Subcutaneous abdominal adipose tissue (tissue), 5 donors: ENCODE measurements around the gene MNT.
"Not testable (repeated sequence)": the region's sequence is repeated elsewhere in the genome, so short reads cannot be mapped to it uniquely, and the experiment has no call there.

Experiments used
- H3K27ac ChIP-seq: one replicate; pipeline ENCODE4 v1.7.0; 2013; ENCODE audit warnings: low read depth, mild to moderate bottlenecking, inconsistent platforms, low read length, moderate library complexity
- H3K27me3 ChIP-seq, 5 donors: one replicate each; pipeline ENCODE4 v1.7.0; 2013; ENCODE audit warnings: low read length in 5 of 5, inconsistent platforms in 1 of 5; ENCODE audit not compliant: control insufficient read depth in 5 of 5, insufficient read depth in 4 of 5
- H3K36me3 ChIP-seq, 5 donors: one replicate each; pipeline ENCODE4 v1.7.0; 2013; ENCODE audit warnings: low read length in 5 of 5; ENCODE audit not compliant: control insufficient read depth in 5 of 5, insufficient read depth in 5 of 5
- H3K4me1 ChIP-seq, 5 donors: one replicate each; pipeline ENCODE4 v1.7.0; 2013; ENCODE audit warnings: low read length in 5 of 5, mild to moderate bottlenecking in 3 of 5, moderate library complexity in 1 of 5; ENCODE audit not compliant: control insufficient read depth in 5 of 5, insufficient read depth in 5 of 5
- H3K4me3 ChIP-seq, 5 donors: one replicate each; pipeline ENCODE4 v1.7.0; 2013; ENCODE audit warnings: low read length in 5 of 5, low read depth in 1 of 5
- H3K9ac ChIP-seq, 5 donors: one replicate each; pipeline ENCODE4 v1.7.0; 2013; ENCODE audit warnings: low read length in 5 of 5, mild to moderate bottlenecking in 4 of 5, moderate library complexity in 3 of 5
- H3K9me3 ChIP-seq, 5 donors: one replicate each; pipeline ENCODE4 v1.7.0; 2013; ENCODE audit warnings: low read length in 5 of 5; ENCODE audit not compliant: control insufficient read depth in 5 of 5
- donor health status: healthy.
- donor health status: healthy.
- donor health status: healthy.
- donor health status: healthy.
- donor health status: healthy.

MNT gene, protein sequence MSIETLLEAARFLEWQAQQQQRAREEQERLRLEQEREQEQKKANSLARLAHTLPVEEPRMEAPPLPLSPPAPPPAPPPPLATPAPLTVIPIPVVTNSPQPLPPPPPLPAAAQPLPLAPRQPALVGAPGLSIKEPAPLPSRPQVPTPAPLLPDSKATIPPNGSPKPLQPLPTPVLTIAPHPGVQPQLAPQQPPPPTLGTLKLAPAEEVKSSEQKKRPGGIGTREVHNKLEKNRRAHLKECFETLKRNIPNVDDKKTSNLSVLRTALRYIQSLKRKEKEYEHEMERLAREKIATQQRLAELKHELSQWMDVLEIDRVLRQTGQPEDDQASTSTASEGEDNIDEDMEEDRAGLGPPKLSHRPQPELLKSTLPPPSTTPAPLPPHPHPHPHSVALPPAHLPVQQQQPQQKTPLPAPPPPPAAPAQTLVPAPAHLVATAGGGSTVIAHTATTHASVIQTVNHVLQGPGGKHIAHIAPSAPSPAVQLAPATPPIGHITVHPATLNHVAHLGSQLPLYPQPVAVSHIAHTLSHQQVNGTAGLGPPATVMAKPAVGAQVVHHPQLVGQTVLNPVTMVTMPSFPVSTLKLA

GRCh38 chr17:2400877-2401425 lies at the start of gene MNT:
Gene MNT (minus strand): TSS chr17:2401060. CDS start chr17:2400712, 348 bp downstream.
- Histone ChIP-seq H3K4me3 (peak within 1 kb of the TSS; percentile 68 to 97 (median 87)), H3K36me3 (no peaks in the 10 kb centered on the region), H3K27ac (peak within 1 kb of the TSS; percentile 96), H3K27me3 (no peaks in the 10 kb centered on the region), H3K9ac (peak within 1 kb of the TSS; percentile 73 to 97 (median 95)), H3K4me1 (peaks cover 32 to 81% (median 73%) of the 10 kb centered on the region in 5 donors), H3K9me3 (no peaks in the 10 kb centered on the region)

GRCh38 chr17:2450016-2450650 lies 49.3 kb upstream of the MNT start:
- H3K9ac ChIP-seq, result no peak overlapping the region
- no peak overlapping the region for H3K4me3 ChIP-seq
- H3K36me3 ChIP-seq, result peaks cover 0 to 4% (median under 1%) of the 10 kb centered on the region in 5 donors
- no peaks in the 10 kb centered on the region for H3K27me3 ChIP-seq
- no peak overlapping the region for H3K27ac ChIP-seq
- H3K9me3 ChIP-seq, result no peaks in the 10 kb centered on the region
- peaks cover 0 to 13% (median 6%) of the 10 kb centered on the region in 5 donors for H3K4me1 ChIP-seq

- Histone ChIP-seq H3K4me1 (peaks cover 0 to 13% (median 6%) of the 10 kb centered on the region in 5 donors), H3K27ac (no peak overlapping the region), H3K9ac (no peak overlapping the region), H3K36me3 (peaks cover 0 to 4% (median 0%) of the 10 kb centered on the region in 5 donors), H3K27me3 (no peaks in the 10 kb centered on the region), H3K4me3 (no peak overlapping the region), H3K9me3 (no peaks in the 10 kb centered on the region)
These were observed 48.6 kb upstream of the MNT start for GRCh38 chr17:2449486-2449885.

- H3K4me1 ChIP-seq, H3K27me3 ChIP-seq, H3K4me3 ChIP-seq, H3K36me3 ChIP-seq, H3K9ac ChIP-seq, H3K27ac ChIP-seq, H3K9me3 ChIP-seq: not testable (repeated sequence)
These were observed 46.6 kb upstream of the MNT start for GRCh38 chr17:2447479-2447878.

DNA sequence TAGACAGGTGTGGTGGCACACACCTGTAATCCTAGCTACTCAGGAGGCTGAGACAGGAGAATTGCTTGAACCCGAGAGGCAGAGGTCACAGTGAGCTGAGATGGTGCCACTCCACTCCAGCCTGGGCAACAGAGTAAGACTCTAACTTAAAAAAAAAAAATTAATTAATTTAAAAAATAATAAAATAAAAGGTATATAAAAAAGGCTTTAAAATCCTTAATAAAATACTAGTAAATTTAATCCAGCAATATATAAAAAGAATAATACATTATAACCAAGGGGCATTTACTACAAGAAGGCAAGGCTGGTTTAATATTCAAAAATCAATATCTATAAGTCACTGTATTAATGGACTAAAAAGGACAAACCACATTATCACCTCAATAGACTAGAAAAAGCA lies 44.8 kb upstream of the MNT start:
- Histone ChIP-seq H3K9ac (no peak overlapping the region), H3K36me3 (peaks cover 3 to 6% (median 5%) of the 10 kb centered on the region in 5 donors), H3K9me3 (no peaks in the 10 kb centered on the region), H3K27ac (no peak overlapping the region), H3K27me3 (no peaks in the 10 kb centered on the region), H3K4me1 (peaks cover 0 to 2% (median 0%) of the 10 kb centered on the region in 5 donors), H3K4me3 (no peak overlapping the region)

DNA sequence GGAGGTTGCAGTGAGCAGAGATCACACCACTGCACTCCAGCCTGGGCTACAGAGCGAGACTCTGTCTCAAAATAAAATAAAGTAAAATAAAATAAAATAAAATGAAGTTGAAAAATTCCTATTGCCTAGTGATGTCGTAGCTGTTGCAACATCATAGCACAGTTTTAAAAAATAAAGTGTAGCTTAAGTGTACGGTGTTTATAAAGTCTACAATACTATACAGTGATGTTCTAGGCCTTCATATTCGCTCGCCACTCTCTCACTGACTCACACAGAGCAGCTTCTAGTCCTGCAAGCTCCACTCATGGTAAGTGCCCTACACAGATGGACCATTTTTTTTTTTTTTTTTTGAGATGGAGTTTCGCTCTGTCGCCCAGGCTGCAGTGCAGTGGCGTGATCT lies 43.5 kb upstream of the MNT start:
- Histone ChIP-seq H3K4me1 (no peaks in the 10 kb centered on the region), H3K27ac (no peak overlapping the region), H3K36me3 (peaks cover 3 to 7% (median 6%) of the 10 kb centered on the region in 5 donors), H3K9me3 (no peaks in the 10 kb centered on the region), H3K27me3 (no peaks in the 10 kb centered on the region), H3K4me3 (no peak overlapping the region), H3K9ac (no peak overlapping the region)

DNA sequence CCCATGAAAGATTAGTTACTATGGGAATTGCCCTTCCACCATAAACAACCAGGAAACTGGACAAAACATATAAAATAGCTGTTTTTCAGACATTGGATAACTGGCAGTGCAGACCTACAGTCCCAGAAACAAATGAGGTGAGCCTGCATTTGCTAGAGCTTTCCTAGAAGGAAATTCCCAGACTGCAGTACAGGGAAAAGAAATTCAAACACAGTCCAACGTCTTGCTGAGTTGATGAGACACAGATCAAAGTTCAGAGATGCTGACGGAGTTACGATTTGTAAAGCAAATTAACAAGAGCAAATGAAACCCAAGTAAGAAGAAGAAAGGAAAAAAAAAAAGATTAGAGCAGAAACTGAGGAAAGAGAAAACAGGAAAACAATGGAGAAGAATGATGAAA lies 41.3 kb upstream of the MNT start:
- H3K9ac ChIP-seq, result no peak overlapping the region
- no peak overlapping the region for H3K4me3 ChIP-seq
- H3K27ac ChIP-seq, result no peak overlapping the region
- no peaks in the 10 kb centered on the region for H3K27me3 ChIP-seq
- peaks cover 3 to 21% (median 20%) of the 10 kb centered on the region in 5 donors for H3K36me3 ChIP-seq
- H3K4me1 ChIP-seq, result no peaks in the 10 kb centered on the region
- no peaks in the 10 kb centered on the region for H3K9me3 ChIP-seq

DNA sequence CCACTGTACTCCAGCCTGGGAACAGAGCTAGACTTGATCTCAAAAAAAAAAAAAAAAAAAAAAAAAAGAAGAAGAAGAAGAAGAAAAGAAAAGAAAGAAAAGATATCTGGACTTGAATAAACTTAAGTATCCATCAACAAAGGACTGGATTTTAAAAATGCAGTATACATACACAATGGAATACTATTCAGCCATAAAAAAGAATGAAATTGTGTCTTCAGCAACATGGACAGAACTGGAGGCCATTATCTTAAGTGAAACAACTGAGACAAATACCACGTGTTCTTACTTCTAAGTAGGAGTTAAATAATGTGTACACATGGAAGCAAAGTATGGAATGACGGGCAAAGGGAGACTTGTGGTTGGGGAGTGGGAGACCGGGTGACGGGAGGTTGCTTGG lies 40.1 kb upstream of the MNT start:
- Histone ChIP-seq H3K4me1 (no peaks in the 10 kb centered on the region), H3K36me3 (peaks cover 3 to 34% (median 31%) of the 10 kb centered on the region in 5 donors), H3K27ac (no peak overlapping the region)

DNA sequence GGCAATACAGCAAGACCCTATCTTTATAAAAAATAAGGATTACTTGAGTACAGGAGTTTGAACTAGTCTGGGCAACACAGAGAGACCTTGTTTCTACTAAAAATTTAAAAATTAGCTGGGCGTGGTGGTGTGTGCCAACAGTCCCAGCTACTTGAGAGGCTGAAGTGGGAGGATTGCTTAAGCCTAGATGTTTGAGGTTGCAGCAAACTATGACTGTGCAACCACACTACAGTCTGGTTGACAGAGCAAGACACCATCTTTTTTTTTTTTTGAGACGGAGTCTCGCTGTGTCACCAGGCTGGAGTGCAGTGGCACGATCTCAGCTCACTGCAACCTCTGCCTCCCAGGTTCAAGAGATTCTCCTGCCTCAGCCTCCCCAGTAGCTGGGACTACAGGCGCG lies 39.1 kb upstream of the MNT start:
- H3K9ac ChIP-seq, H3K27me3 ChIP-seq, H3K4me1 ChIP-seq, H3K27ac ChIP-seq, H3K9me3 ChIP-seq, H3K4me3 ChIP-seq: not testable (repeated sequence)
- peaks cover under 1 to 40% (median 34%) of the 10 kb centered on the region in 5 donors for H3K36me3 ChIP-seq

More for the DNA sequence above, 40.1 kb upstream of the MNT start:
- Histone ChIP-seq H3K4me3 (no peak overlapping the region), H3K9me3 (no peaks in the 10 kb centered on the region), H3K27me3 (no peaks in the 10 kb centered on the region), H3K9ac (no peak overlapping the region)

DNA sequence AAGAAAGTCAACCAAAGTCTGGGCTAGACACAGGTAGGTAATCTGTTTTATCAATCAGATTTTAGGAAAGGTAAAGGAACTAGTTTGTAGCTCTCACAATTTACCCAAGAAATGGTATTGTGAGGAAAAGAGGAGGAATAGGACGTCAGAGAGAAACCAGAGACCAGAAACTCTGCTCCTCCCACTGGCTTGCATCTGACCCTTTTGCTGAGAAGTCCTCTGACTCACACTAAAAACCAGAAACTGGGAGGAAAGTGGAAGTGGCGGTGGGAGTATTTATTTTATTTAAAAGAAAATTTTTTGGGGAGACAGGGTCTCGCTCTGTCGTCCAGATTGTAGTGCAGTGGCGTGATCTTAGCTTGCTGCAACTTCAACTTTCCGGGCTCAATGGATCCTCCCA lies 38.0 kb upstream of the MNT start:
- peaks cover 0 to 4% (median 0%) of the 10 kb centered on the region in 5 donors for H3K4me1 ChIP-seq
- no peaks in the 10 kb centered on the region for H3K27me3 ChIP-seq
- no peak overlapping the region for H3K4me3 ChIP-seq
- peaks cover 0 to 48% (median 37%) of the 10 kb centered on the region in 5 donors for H3K36me3 ChIP-seq
- H3K27ac ChIP-seq, result no peak overlapping the region
- H3K9ac ChIP-seq, result no peak overlapping the region
- H3K9me3 ChIP-seq, result no peaks in the 10 kb centered on the region
